ENCODE data around the gene GP2.

GP2 gene

GRCh38 chr16:20301840-20302239, 25.5 kb downstream of the GP2 start:
- Histone ChIP-seq H3K4me1 (ENCODE audit: insufficient read depth, low read length) (no peaks in the 10 kb centered on the region), H3K27me3 (ENCODE audit: insufficient read depth, low read length, poor library complexity) (no peaks in the 10 kb centered on the region), H3K36me3 (ENCODE audit: insufficient read depth, low read length) (no peaks in the 10 kb centered on the region), H3K4me2 (ENCODE audit: insufficient read depth, low read length) (no peak overlapping the region), H3K27ac (ENCODE audit: low read length) (no peak overlapping the region), H3K79me2 (ENCODE audit: insufficient read depth, low read length) (no peaks in the 10 kb centered on the region), H4K20me1 (ENCODE audit: insufficient read depth, low read length) (no peaks in the 10 kb centered on the region), H3K9me3 (ENCODE audit: insufficient read depth, low read length, severe bottlenecking) (no peaks in the 10 kb centered on the region), H3K9ac (ENCODE audit: low read depth, low read length) (no peak overlapping the region), H3K4me3 (ENCODE audit: low read depth in 1 of 2, low read length in 2 of 2) (no peak overlapping the region), H2AFZ (ENCODE audit: low read depth, low read length) (no peak overlapping the region)
- DNase-seq (no peak), ATAC-seq (ENCODE audit: insufficient read depth, low read depth) (no peak)
- TF ChIP-seq EZH2 (IDR thresholded peaks at IDR 0.05; ENCODE audit: borderline replicate concordance, low read depth, low read length, severe bottlenecking) (no peak), CTCF (IDR thresholded peaks at IDR 0.05; ENCODE audit: borderline replicate concordance, extremely low read depth, low read length, poor library complexity, severe bottlenecking) (no peak)

GRCh38 chr16:20300312-20301097, 26.8 kb downstream of the GP2 start:
- no peaks in the 10 kb centered on the region for H3K9me3 ChIP-seq (ENCODE audit: insufficient read depth, low read length, severe bottlenecking)
- no peak overlapping the region for H3K4me2 ChIP-seq (ENCODE audit: insufficient read depth, low read length)
- peak; percentile 46 for DNase-seq
- peak; percentile 66; the same call in 2 of the 3 replicates for ATAC-seq (ENCODE audit: insufficient read depth, low read depth)
- H2AFZ ChIP-seq (ENCODE audit: low read depth, low read length), result no peak overlapping the region
- no peaks in the 10 kb centered on the region for H3K36me3 ChIP-seq (ENCODE audit: insufficient read depth, low read length)
- no peaks in the 10 kb centered on the region for H3K27me3 ChIP-seq (ENCODE audit: insufficient read depth, low read length, poor library complexity)
- H3K4me1 ChIP-seq (ENCODE audit: insufficient read depth, low read length), result no peaks in the 10 kb centered on the region
- H3K9ac ChIP-seq (ENCODE audit: low read depth, low read length), result no peak overlapping the region
- no peak overlapping the region for H3K27ac ChIP-seq (ENCODE audit: low read length)
- TF ChIP-seq CTCF (IDR thresholded peaks at IDR 0.05; ENCODE audit: borderline replicate concordance, extremely low read depth, low read length, poor library complexity, severe bottlenecking) (peak; percentile 90), EZH2 (IDR thresholded peaks at IDR 0.05; ENCODE audit: borderline replicate concordance, low read depth, low read length, severe bottlenecking) (no peak)
- no peak overlapping the region for H3K4me3 ChIP-seq (ENCODE audit: low read depth in 1 of 2, low read length in 2 of 2)
- no peaks in the 10 kb centered on the region for H3K79me2 ChIP-seq (ENCODE audit: insufficient read depth, low read length)
- H4K20me1 ChIP-seq (ENCODE audit: insufficient read depth, low read length), result no peaks in the 10 kb centered on the region

- H3K27ac ChIP-seq (ENCODE audit: low read length), result no peak overlapping the region
- TF ChIP-seq EZH2 (IDR thresholded peaks at IDR 0.05; ENCODE audit: borderline replicate concordance, low read depth, low read length, severe bottlenecking) (no peak), CTCF (IDR thresholded peaks at IDR 0.05; ENCODE audit: borderline replicate concordance, extremely low read depth, low read length, poor library complexity, severe bottlenecking) (no peak)
- H3K4me1 ChIP-seq (ENCODE audit: insufficient read depth, low read length), result no peaks in the 10 kb centered on the region
- DNase-seq, result no peak
- H3K9ac ChIP-seq (ENCODE audit: low read depth, low read length), result no peak overlapping the region
- no peaks in the 10 kb centered on the region for H3K36me3 ChIP-seq (ENCODE audit: insufficient read depth, low read length)
- no peaks in the 10 kb centered on the region for H3K27me3 ChIP-seq (ENCODE audit: insufficient read depth, low read length, poor library complexity)
- H3K4me3 ChIP-seq (ENCODE audit: low read depth in 1 of 2, low read length in 2 of 2), result no peak overlapping the region
- no peaks in the 10 kb centered on the region for H4K20me1 ChIP-seq (ENCODE audit: insufficient read depth, low read length)
- no peak for ATAC-seq (ENCODE audit: insufficient read depth, low read depth)
- H3K4me2 ChIP-seq (ENCODE audit: insufficient read depth, low read length), result no peak overlapping the region
- no peak overlapping the region for H2AFZ ChIP-seq (ENCODE audit: low read depth, low read length)
- no peaks in the 10 kb centered on the region for H3K79me2 ChIP-seq (ENCODE audit: insufficient read depth, low read length)
- H3K9me3 ChIP-seq (ENCODE audit: insufficient read depth, low read length, severe bottlenecking), result no peaks in the 10 kb centered on the region
These were observed 28.9 kb downstream of the GP2 start for GRCh38 chr16:20298452-20298851.

Data from DND-41 (cell line).